ENCODE results near the gene QRFP.
A peak's percentile ranks its signal among the peaks of the same experiment; 100 is the strongest.

Gene QRFP

GRCh38 chr9:130872093-130872492 lies 24.5 kb downstream of the QRFP start:
- DNase-seq (ENCODE audit: low read depth): no peak

DNA sequence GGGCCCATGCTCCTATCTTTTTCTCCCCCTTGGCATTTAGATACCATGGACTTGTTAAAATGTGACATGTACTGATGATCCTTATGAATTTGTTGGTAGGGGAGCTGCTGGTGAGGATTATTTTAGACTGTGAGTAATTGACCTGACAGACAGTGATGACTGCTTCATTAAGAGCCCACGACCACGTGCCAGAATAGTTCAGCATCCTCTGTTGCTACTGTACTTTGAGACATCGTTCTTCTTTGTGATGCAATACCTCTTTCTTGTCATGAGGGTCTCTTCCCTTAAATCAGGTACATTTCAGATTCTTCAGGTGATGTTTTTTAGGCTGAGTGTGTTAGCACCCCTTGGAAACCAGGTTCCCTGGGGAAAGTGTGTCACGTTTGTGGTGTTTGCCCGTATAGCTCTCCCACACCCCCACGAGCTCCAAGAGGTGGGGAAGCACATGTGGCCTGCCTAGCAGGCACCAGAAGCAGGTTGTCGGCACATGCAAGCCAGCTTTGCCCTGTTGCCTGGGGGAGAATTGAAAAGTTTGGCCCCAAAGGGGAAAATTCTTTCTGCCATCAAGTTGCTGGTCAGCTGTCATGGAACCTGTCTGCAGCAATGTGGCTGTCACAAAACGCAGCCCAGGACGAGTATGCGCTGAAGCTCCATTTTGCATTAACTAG lies 25.1 kb downstream of the QRFP start:
- DNase-seq (ENCODE audit: low read depth): no peak

DNA sequence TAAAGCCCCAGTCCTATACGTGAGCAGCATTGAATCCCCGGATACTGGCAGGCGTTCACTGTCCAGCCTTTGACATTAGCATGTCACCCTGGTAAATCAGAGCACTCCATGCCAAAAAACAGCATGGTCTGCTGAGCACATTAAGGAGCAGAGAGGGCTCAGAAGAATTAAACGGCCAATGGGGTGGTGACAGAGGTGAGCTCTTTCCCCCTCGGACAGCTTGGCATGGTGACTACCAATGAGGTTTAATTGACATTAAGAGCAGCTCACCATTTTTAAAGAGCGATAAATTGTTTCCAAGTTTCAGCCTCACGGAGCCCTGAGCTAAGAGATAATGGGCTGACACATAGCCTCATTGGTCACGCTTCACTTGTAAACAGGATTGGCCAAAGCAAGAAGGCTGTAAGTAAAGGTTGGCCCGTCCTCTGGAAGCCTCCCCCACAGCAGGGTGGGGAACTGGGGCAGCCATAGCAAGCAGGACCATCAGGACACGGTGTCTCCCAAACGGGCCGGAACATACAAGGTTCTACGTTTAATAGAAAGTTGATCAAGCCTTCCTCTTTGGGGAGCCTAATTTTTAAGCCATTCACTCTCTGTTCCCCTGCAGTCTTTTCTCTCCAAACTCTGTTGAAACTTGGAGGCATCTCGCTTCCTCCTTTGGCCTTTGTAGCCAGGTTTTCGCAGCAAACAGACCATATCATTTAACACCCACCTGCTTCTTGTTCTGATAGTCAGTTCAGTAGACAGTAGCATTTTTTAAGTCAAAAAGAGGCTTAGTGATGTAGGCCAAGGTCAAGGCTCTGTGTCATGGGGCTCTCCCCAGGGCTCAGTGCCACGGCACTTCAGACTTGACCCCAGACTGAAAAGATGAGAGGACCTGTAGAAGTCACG lies 25.9 kb downstream of the QRFP start:
- no peak for DNase-seq (ENCODE audit: low read depth)

GRCh38 chr9:130869250-130869649 lies 27.4 kb downstream of the QRFP start:
- no peak for DNase-seq (ENCODE audit: low read depth)

DNA sequence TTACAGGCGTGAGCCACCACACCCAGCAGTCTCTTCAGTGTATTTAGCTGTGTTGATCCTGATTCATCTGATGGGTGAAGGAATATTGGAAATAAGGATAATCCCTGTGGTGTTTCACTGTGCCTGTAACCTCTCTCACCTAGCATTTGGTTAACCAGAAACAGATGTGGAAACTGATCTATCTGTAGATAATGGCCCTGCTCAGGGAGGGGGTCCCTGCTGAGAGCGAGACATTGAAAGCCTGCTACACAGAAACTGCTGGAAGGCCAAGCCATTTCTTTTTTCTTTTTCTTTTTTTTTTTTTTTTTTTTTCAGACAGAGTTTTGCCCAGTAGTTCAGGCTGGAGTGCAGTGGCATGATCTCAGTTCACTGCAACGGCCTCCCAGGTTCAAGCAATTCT lies 28.4 kb downstream of the QRFP start:
- DNase-seq (ENCODE audit: low read depth): no peak

DNA sequence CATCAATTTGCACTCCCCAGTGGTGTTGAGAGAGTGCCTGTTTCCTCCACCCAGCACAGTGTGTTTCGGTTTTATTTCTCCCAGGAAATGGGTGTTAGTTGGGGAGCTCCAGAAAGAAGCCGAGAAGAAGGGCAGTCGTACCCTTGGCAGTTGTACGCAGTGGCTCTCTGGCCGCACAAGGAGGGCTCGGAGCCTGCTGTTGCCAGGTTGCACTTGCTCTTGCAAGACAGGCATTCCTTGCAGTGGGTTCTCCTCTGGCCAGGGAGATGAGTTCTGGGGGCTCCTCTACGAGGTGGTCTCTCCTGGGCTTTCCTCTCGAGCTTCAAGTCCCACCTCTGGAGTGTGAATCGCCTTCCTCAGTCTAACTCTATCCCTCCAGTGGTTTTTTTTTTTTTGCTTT lies 29.1 kb downstream of the QRFP start:
- no peak for DNase-seq (ENCODE audit: low read depth)

DNA sequence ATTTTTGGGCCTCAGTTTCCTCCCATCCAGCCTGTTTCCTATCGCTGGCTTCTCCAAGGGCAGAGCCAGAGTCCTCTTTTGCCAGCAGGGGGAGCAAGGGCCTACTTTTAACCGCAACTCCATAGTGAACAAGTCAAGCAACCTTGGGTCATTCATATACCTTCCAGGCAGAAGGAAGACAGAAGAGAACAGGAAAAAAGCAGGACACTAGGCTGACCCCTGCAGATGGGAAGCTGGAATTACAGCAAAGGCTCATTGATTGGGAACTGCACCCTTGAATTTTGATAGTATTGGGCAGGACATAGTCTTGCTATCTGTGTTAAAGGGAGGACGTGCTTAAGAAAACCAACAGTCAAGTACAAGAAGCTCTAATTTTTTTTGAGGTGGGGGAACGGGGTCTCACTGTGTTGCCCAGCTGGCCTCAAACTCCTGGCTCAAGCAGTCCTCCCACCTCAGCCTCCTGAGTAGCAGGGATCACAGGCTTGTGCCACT lies 30.1 kb downstream of the QRFP start:
- peak; percentile 70 for DNase-seq (ENCODE audit: low read depth)

DNA sequence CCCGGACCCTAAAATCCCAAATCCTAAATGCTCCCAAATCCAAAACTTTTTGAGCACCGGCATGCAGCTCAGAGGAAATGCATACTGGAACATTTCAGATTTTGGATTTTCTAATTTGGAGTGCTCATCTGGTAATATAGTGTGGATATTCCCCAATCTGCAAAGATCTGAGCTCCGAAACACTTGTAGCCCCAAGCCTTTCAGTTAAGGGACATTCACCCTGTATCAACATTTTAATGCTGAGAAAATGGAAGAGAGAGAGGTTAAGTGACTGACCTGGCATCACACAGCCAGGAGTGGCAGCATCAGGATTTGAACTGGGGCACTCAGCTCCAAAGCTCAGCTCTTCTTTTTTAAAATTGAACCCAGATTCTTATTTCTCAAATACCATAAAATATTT lies 30.7 kb downstream of the QRFP start:
- no peak for DNase-seq (ENCODE audit: low read depth)

DNA sequence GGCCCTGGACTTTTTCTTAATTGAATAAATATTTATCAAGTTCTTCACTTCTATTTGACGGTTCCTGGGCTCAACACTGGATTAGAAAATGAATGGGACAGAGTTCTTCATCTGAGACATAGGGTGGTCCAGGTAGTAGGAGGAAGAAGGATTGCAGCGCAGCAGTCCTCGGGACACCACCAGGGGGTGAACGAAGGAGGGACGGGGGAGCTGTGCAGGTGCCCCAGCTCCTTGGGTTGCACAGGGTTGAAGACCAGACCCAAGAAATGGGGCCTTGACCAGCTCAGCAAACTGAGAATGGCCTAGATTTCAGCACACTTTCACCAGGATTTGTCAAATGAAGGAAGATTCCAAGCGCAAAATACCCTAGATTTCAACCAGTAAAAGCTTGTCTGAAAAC lies 32.1 kb downstream of the QRFP start:
- no peak for DNase-seq (ENCODE audit: low read depth)

DNA sequence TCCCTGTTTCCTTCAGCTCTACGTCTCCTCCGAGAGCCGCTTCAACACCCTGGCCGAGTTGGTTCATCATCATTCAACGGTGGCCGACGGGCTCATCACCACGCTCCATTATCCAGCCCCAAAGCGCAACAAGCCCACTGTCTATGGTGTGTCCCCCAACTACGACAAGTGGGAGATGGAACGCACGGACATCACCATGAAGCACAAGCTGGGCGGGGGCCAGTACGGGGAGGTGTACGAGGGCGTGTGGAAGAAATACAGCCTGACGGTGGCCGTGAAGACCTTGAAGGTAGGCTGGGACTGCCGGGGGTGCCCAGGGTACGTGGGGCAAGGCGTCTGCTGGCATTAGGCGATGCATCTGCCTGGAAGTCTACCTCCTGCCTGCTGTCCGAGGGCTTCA lies 33.9 kb downstream of the QRFP start:
- no peak for DNase-seq (ENCODE audit: low read depth)

DNA sequence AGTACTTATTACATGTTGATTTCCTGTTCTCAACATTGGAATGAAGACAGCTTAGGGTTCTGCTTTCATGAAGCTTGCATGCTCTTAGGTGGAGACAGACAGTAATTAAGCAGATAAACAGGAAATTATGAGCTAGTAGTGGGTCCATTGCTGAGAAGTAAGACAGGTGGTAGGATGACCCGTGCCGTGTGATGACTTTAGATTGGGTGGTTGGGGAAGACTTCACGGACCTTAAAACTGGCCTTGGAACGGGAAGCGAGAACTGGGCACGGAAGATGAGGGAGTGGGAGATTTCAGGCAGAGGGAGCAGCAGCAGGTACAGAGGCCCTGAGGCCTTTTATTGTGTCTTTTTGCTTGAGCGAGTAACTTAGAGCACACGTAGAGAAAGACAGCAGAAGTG lies 34.4 kb downstream of the QRFP start:
- DNase-seq (ENCODE audit: low read depth): no peak

GRCh38 chr9:130861372-130862180 lies 35.0 kb downstream of the QRFP start:
- DNase-seq (ENCODE audit: low read depth): no peak

GRCh38 chr9:130860458-130861316 lies 35.9 kb downstream of the QRFP start:
- peak; percentile 93 for DNase-seq (ENCODE audit: low read depth)

DNA sequence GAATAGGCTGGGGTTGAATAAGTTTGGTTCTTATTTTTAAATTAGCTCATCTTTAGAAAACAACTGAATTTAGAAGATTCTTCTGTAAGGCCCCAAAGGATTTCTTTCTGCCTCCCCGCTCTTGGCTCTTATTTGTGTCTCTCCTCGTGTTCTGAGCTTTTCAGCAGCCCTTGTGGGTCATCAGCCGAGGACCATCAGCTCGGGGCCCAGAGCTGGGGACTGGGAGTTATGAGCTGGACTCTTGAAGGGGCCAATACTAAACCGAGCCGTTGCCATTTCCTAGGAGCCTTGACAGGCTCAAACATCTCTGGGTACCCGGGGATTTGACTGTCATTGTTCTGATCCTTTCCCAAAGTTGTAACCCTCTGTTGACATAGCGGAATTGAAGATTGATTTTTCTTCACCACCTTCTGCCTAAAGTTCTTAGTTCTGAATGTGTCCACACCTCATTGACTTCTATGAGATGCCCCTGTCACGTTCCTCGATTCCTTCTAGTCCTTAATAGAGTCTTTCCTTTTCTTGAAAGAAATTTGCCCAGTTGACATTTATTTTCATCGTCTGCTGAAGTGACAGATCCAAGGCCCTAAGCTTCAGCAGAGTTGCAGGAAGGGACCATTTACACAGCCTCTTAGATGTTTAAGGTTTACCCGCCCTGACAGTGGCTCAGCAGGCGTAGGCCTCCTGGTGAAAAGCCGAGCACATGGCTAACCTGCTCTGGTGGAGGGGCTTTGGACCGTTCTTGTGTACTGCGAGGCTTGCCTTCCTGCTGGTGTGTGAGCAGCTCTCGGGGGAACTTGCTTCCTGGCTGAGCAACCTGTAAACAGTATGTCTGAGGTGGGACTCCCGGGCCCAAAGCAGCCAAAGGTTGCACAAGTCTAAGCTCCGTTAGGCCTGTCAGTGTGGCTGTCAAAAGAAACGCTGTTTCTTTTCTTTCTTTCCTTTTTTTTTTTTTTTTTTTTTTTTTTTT lies 37.6 kb downstream of the QRFP start:
- no peak for DNase-seq (ENCODE audit: low read depth)

DNA sequence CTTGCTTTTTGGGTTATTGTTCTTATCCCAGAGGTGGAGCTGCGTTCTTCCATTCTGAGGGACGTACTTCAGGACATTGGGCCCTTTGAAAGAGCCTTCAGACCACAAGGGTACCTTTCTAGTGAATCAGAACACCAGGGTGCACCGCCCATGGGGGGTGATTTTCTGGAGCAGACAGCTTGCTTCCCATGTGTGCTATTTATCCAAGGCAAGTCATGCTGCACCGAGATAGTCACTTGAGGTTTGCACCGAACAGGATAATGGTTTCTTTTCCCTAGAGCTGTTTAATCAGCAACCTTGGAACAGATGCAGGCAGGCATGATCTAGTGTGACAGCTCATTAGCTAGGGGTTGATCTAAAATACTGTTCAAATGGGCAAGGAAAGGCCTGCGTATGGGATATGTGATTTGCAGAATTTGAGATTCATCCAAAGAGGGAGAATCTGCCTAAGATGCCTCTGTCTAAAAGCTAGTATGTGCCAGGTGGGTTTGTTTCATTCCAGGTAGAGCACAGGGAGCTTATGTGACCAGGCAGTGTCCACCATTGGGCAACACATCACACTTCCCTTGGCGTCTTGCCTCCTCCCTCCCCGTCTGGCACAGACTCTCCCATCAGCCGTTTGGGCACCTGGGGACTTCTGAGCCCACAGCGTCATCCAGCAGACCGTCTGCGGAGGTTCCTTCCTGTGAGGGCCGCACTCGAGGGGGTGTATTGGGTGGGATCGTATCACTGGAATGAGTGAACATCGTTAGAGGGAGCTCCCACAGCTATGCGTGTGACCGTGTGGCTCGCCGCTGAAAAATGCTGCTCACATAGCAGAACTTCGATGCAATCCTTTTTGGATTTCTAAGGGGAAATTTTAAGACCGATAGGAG lies 38.5 kb downstream of the QRFP start:
- peak; percentile 83 for DNase-seq (ENCODE audit: low read depth)

- no peak for DNase-seq (ENCODE audit: low read depth)
These were observed 40.1 kb downstream of the QRFP start for GRCh38 chr9:130856474-130856873.

DNA sequence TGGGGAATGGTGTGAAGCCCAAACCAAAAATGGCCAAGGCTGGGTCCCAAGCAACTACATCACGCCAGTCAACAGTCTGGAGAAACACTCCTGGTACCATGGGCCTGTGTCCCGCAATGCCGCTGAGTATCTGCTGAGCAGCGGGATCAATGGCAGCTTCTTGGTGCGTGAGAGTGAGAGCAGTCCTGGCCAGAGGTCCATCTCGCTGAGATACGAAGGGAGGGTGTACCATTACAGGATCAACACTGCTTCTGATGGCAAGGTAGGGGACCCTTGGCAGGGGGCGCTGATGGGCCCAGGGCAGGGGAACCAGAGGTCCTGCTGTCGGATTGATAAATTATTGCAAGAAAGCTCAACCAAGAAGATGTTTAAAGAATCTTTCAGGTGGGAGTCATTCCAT lies 41.8 kb downstream of the QRFP start:
- no peak for DNase-seq (ENCODE audit: low read depth)

GRCh38 chr9:130854092-130854491 lies 42.5 kb downstream of the QRFP start:
- no peak for DNase-seq (ENCODE audit: low read depth)

GRCh38 chr9:130852801-130853200 lies 43.8 kb downstream of the QRFP start:
- DNase-seq (ENCODE audit: low read depth): no peak

Data from stromal cell of bone marrow (primary cell).